Smooth muscle cell (in vitro differentiated cells): ENCODE data around the gene CHD5. TPM values are rescaled to one million over a fixed set of nuclear protein-coding genes. Genes with fewer than 3 reads are reported as not detected.

Experiments
- DNase-seq: peaks from one replicate; lab custom pipeline; 2025; ENCODE audit not compliant: unreplicated experiment; lab: John Stamatoyannopoulos, UW
- H2AFZ ChIP-seq: fragments of 200-600 bp; sonication (generic); 2 replicates; pipeline ENCODE4 v1.6.0; 2016; ENCODE audit warnings: antibody characterized with exemption, low read depth, mild to moderate bottlenecking
- H3F3A ChIP-seq: fragments of 200-600 bp; sonication (generic); 2 replicates; pipeline ENCODE4 v1.6.0; 2017; ENCODE audit warnings: antibody characterized with exemption, low read depth
- H3K27ac ChIP-seq: fragments of 200-600 bp; sonication (generic); 2 replicates; pipeline ENCODE4 v1.5.1; 2016; ENCODE audit warnings: low read depth, mild to moderate bottlenecking
- H3K27me3 ChIP-seq: fragments of 200-600 bp; sonication (generic); 2 replicates; pipeline ENCODE4 v1.6.1; 2016; ENCODE audit warnings: low read depth, mild to moderate bottlenecking
- H3K36me3 ChIP-seq: fragments of 200-600 bp; sonication (generic); 2 replicates; pipeline ENCODE4 v1.5.1; 2016; ENCODE audit warnings: low read depth
- H3K4me1 ChIP-seq: fragments of 200-600 bp; sonication (generic); 2 replicates; pipeline ENCODE4 v1.5.1; 2016; ENCODE audit warnings: low read depth
- H3K4me2 ChIP-seq: fragments of 200-600 bp; sonication (generic); 2 replicates; pipeline ENCODE4 v1.6.0; 2016; ENCODE audit warnings: mild to moderate bottlenecking
- H3K4me3 ChIP-seq: fragments of 200-600 bp; sonication (generic); 2 replicates; pipeline ENCODE4 v1.5.1; 2016; ENCODE audit warnings: mild to moderate bottlenecking
- H3K79me2 ChIP-seq: fragments of 200-600 bp; sonication (generic); 2 replicates; pipeline ENCODE4 v1.6.0; 2016; ENCODE audit warnings: low read depth, mild to moderate bottlenecking
- H3K9ac ChIP-seq: fragments of 200-600 bp; sonication (generic); 2 replicates; pipeline ENCODE4 v1.6.0; 2016; ENCODE audit warnings: low read depth
- H3K9me3 ChIP-seq: fragments of 200-600 bp; sonication (generic); replicated peaks from 2 replicates; pipeline ENCODE4 v1.5.1; 2016; ENCODE audit warnings: low read depth
- H4K20me1 ChIP-seq: fragments of 200-600 bp; sonication (generic); 2 replicates; pipeline ENCODE4 v1.6.0; 2016; ENCODE audit warnings: low read depth
- CTCF ChIP-seq: fragments of 200-600 bp; sonication (generic); IDR thresholded peaks from 2 replicates; pipeline ENCODE4 v1.5.1; 2017; ENCODE audit warnings: borderline replicate concordance, mild to moderate bottlenecking, antibody characterized with exemption; ENCODE audit not compliant: insufficient read depth, poor library complexity, severe bottlenecking
- WGBS: methylation state at CpG from one replicate; pipeline ENCODE4 v1.1.7; 2016; ENCODE audit warnings: low lambda C conversion rate; 5-methylcytosine and 5-hydroxymethylcytosine counted together
- polyA plus RNA-seq: library from polyadenylated mRNA; unstranded; fragments of >200 nt; fragmentation: Nextera tagmentation; extraction: Ambion mirVana; gene quantifications from 2 replicates; pipeline ENCODE4 v1.2.1, GENCODE V29; 2016
- total RNA-seq: library from RNA; depleted of rRNA; stranded (reverse); fragments of >200 nt; gene quantifications from 2 replicates; pipeline ENCODE4 v1.2.3, GENCODE V29; 2014

CHD5 gene
- total and polyA plus RNA-seq, 2 experiments from 2014 or later: 0.40 TPM; not detected in 1

GRCh38 chr1:6070450-6070974 is 109.6 kb downstream of the CHD5 start:
- H3K79me2 ChIP-seq: no peaks in the 10 kb centered on the region
- no peak overlapping the region for H3K27ac ChIP-seq
- no peaks in the 10 kb centered on the region for H4K20me1 ChIP-seq
- no peaks in the 10 kb centered on the region for H3K27me3 ChIP-seq
- TF ChIP-seq CTCF: no peak
- no peaks in the 10 kb centered on the region for H3K9me3 ChIP-seq
- H3F3A ChIP-seq: no peaks in the 10 kb centered on the region
- H3K36me3 ChIP-seq: no peaks in the 10 kb centered on the region
- no peak overlapping the region for H3K4me3 ChIP-seq
- DNase-seq: no peak
- no peak overlapping the region for H3K4me2 ChIP-seq
- WGBS: 95% methylated on average over 9 of the region's 9 CpGs
- no peak overlapping the region for H3K9ac ChIP-seq
- no peaks in the 10 kb centered on the region for H3K4me1 ChIP-seq
- H2AFZ ChIP-seq: no peak overlapping the region

- H3K9ac ChIP-seq: no peak overlapping the region
- H3K9me3 ChIP-seq: no peaks in the 10 kb centered on the region
- no peaks in the 10 kb centered on the region for H3K4me1 ChIP-seq
- H4K20me1 ChIP-seq: no peaks in the 10 kb centered on the region
- no peaks in the 10 kb centered on the region for H3K79me2 ChIP-seq
- no peaks in the 10 kb centered on the region for H3K36me3 ChIP-seq
- H3K27ac ChIP-seq: no peak overlapping the region
- H3K4me3 ChIP-seq: no peak overlapping the region
- H3K4me2 ChIP-seq: no peak overlapping the region
- 92% methylated on average over 14 of the region's 14 CpGs for WGBS
- DNase-seq: no peak
- no peak for TF ChIP-seq CTCF
- no peaks in the 10 kb centered on the region for H3F3A ChIP-seq
- H3K27me3 ChIP-seq: no peaks in the 10 kb centered on the region
- H2AFZ ChIP-seq: no peak overlapping the region
Measured at GRCh38 chr1:6069573-6069972, 110.5 kb downstream of the CHD5 start.

GRCh38 chr1:6068932-6069331 is 111.2 kb downstream of the CHD5 start:
- Histone ChIP-seq H3K4me2 (no peak overlapping the region), H3K4me3 (no peak overlapping the region), H4K20me1 (no peaks in the 10 kb centered on the region), H3K36me3 (no peaks in the 10 kb centered on the region), H3F3A (no peaks in the 10 kb centered on the region), H2AFZ (no peak overlapping the region), H3K79me2 (no peaks in the 10 kb centered on the region), H3K9ac (no peak overlapping the region), H3K27me3 (no peaks in the 10 kb centered on the region), H3K4me1 (no peaks in the 10 kb centered on the region), H3K27ac (no peak overlapping the region), H3K9me3 (no peaks in the 10 kb centered on the region)
- WGBS: 90% methylated on average over 8 of the region's 9 CpGs
- TF ChIP-seq CTCF: no peak
- DNase-seq: no peak

- no peak for TF ChIP-seq CTCF
- H3K4me1 ChIP-seq: no peaks in the 10 kb centered on the region
- H3K4me2 ChIP-seq: no peak overlapping the region
- no peaks in the 10 kb centered on the region for H3K27me3 ChIP-seq
- H3K4me3 ChIP-seq: no peak overlapping the region
- WGBS: 90% methylated on average over 5 of the region's 5 CpGs
- H4K20me1 ChIP-seq: no peaks in the 10 kb centered on the region
- H3F3A ChIP-seq: no peaks in the 10 kb centered on the region
- no peaks in the 10 kb centered on the region for H3K79me2 ChIP-seq
- H3K9me3 ChIP-seq: no peaks in the 10 kb centered on the region
- H3K27ac ChIP-seq: no peak overlapping the region
- no peaks in the 10 kb centered on the region for H3K36me3 ChIP-seq
- no peak overlapping the region for H2AFZ ChIP-seq
- no peak for DNase-seq
- no peak overlapping the region for H3K9ac ChIP-seq
Measured at GRCh38 chr1:6068073-6068472, 112.0 kb downstream of the CHD5 start.
